RWPE1 (cell line): ENCODE results near the gene STK24.

Experiments
- CTCF ChIA-PET: fragments of 350-600 bp; sonication (Branson Sonifier 250); formaldehyde crosslinking; extraction: SDS; loops from one replicate; lab custom pipeline; 2021; lab: Yijun Ruan, JAX
- POLR2A ChIA-PET: fragments of 400-600 bp; formaldehyde crosslinking; extraction: SDS; loops from one replicate; lab custom pipeline; 2020; ENCODE audit warnings: antibody characterized with exemption; ENCODE audit not compliant: low non-redundant PET; lab: Yijun Ruan, JAX
- DNase-seq: peaks from one replicate; pipeline ENCODE4 v3.0.0; 2012; ENCODE audit warnings: low spot score
- H3K27ac ChIP-seq: fragments of 450-650 bp; 2 replicates; pipeline ENCODE4 v1.5.1; 2017
- TF ChIP-seq, protein P1 (sequence below): fragments of 450-650 bp; conservative IDR thresholded peaks from 2 replicates; pipeline ENCODE4 v1.5.1; 2017; ENCODE audit warnings: low read depth, mild to moderate bottlenecking

The STK24 gene

DNA sequence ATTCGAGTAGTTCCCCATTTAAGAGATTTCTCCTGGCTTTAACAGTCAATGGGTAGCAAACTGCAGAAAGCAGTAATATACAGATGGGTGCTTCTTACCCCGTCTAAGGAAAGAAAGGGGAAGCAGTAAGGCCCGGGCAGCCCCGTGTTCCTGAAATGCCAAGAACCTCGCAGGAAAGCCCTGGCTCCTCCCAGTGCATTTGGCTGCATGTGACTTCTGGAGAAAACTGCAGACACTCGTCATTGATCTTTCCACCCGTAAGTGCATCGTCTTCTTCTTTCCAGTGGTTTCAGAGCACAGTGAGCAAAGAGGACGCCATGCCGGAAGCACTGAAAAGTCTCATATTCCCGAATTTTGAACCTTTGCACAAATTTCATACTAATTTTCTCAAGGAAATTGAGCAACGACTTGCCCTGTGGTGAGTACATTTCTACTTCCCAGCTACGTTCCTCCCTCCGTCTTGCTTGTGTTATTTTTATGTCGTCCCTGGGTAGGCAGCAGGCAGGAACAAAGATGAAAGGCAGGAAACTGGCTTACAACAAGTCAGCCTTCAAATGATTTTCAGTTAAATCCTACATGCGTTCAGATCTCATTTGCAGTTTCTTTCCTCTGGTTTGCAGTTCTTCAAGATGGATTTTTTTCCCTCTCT, 165.2 kb downstream of the STK24 start:
- CTCF ChIA-PET, result no interaction called here

DNA sequence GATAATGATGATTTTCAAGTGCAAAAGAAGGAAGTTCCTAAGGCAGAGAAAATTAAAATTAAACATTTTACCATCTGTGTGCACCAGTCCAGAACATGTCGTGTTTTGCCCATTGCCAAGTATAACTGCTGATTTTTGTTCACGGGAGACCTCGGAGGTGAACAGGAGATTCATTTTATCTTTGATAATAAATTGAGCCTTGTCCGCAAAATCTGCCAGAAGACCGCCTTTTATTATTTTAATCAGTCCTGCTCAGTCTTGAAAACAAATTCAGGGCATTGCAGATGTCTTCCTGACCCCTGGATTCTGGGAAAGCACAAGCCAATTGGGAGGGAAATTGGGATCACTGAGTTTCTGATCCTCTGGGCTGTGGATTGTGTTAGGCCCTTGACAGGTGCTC, 165.9 kb downstream of the STK24 start:
- CTCF ChIA-PET, result no interaction called here

More for the DNA sequence above, 165.2 kb downstream of the STK24 start:
- DNase-seq, result no peak
- POLR2A ChIA-PET, result no interaction called here
- no peak overlapping the region for H3K27ac ChIP-seq
- TF ChIP-seq, protein P1, sequence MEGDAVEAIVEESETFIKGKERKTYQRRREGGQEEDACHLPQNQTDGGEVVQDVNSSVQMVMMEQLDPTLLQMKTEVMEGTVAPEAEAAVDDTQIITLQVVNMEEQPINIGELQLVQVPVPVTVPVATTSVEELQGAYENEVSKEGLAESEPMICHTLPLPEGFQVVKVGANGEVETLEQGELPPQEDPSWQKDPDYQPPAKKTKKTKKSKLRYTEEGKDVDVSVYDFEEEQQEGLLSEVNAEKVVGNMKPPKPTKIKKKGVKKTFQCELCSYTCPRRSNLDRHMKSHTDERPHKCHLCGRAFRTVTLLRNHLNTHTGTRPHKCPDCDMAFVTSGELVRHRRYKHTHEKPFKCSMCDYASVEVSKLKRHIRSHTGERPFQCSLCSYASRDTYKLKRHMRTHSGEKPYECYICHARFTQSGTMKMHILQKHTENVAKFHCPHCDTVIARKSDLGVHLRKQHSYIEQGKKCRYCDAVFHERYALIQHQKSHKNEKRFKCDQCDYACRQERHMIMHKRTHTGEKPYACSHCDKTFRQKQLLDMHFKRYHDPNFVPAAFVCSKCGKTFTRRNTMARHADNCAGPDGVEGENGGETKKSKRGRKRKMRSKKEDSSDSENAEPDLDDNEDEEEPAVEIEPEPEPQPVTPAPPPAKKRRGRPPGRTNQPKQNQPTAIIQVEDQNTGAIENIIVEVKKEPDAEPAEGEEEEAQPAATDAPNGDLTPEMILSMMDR, result no peak

DNA sequence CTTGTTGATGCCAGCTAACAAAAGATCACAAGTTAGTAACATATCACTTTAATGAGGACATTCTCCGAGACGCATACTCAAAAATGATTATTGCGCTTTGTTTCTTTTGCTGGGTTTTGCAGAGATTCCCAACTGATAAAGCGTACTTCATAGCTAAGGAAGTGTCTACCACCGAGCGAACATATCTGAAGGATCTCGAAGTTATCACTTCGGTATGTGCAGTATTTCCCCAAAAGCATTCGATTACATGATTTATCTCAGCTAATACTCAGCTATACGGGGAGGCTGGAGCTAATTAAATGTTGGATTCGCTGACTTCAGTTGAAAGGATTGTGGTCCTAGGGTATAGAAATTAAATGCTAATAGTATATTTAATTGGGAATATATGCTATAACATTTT, 166.3 kb downstream of the STK24 start:
- TF ChIP-seq, protein P1, result no peak
- DNase-seq, result no peak
- ChIA-PET CTCF (no interaction called here), POLR2A (no interaction called here)
- H3K27ac ChIP-seq, result no peak overlapping the region

More for the DNA sequence above, 165.9 kb downstream of the STK24 start:
- H3K27ac ChIP-seq, result no peak overlapping the region
- TF ChIP-seq, protein P1, result no peak
- no peak for DNase-seq
- POLR2A ChIA-PET, result no interaction called here

DNA sequence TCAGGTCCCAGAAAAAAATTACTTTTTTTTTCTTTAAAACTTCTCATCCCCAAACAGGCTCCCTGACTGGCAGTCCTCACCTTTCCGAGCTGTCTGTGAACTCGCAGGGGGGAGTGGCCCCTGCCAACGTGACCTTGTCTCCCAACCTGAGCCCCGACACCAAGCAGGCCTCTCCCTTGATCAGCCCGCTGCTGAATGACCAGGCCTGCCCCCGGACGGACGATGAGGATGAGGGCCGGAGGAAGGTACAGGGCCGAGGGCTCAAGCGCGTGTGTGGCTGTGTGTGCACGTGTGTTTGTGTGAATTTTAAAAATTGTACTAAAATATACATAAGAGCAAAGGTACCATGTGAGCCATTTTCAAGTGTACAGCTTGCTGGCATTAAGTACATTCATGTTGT, 167.6 kb downstream of the STK24 start:
- no peak for DNase-seq
- CTCF ChIA-PET, result no interaction called here
- H3K27ac ChIP-seq, result no peak overlapping the region
- POLR2A ChIA-PET, result no interaction called here
- TF ChIP-seq, protein P1, result no peak

DNA sequence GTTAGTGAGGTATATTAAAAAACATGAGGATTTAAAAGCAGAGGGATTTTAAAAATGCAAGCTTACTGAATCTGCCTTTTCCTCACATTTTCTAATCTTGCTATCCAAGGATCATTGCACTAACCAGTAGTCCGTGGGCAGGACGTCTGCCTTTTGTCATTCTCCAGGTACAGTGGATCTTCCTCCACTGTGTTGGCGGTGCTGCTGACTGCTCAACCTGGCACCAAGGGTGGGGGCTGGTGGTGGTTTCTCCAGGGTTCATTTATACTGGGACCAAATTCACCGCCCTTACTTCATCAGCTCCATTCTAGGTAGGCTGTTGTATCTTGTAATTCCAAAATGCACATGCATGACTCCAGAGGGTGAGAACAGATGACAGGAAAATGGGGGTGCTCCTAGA, 169.3 kb downstream of the STK24 start:
- no peak overlapping the region for H3K27ac ChIP-seq
- TF ChIP-seq, protein P1, result no peak
- DNase-seq, result no peak
- POLR2A ChIA-PET, result no interaction called here
- CTCF ChIA-PET, result no interaction called here

DNA sequence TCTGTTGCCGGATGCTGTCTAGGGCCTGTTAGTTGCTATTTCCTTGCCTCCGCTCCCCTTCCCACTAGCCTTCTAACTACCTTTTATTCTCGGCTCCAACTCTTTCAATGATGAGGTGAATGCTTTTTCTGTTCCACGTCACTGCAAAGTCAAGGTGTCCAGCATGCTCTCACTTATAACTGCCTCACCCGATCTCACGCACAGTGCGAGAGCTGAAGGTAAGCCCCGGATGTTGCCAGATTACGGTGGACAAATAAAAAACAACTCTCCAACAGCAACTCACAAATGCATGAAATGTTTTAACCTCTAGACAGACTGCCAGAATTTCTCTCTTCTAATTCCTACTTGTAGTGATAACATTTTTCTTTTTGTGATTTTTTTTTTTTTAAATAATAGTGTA, 169.9 kb downstream of the STK24 start:
- TF ChIP-seq, protein P1, result no peak
- ChIA-PET CTCF (interaction anchor here (0.7 kb wide), 1 partner anchor 20 kb away, joined by 9 read pairs; no protein-coding TSS in a partner anchor), POLR2A (no interaction called here)
- DNase-seq, result no peak
- H3K27ac ChIP-seq, result no peak overlapping the region
